ENCODE results near the gene PUS1.

GRCh38 chr12:131895640-131896079 lies 33.4 kb upstream of the PUS1 start:
- TF ChIP-seq CTCF (IDR thresholded peaks at IDR 0.05 in 4 of 5, conservative IDR thresholded peaks at IDR 0.05 in 1 of 5) (no peak), POLR2A (IDR thresholded peaks at IDR 0.05) (no peak)

Measured in gastrocnemius medialis (tissue), 4 donors.